Gastrocnemius medialis (tissue), 4 donors: Measurements from ENCODE around the gene KIF13A. TPM values are rescaled to one million over a fixed set of nuclear protein-coding genes. Genes with fewer than 3 reads are reported as not detected.

Experiments
- ATAC-seq, 2 donors: fragments of 150-250 bp; one replicate each; pipeline ENCODE4 v1.9.1; 2016
- DNase-seq, 2 donors: peaks; one replicate each; pipeline ENCODE4 v3.0.0-alpha.2; 2019
- H3K27ac ChIP-seq, 4 donors: fragments of 200-600 bp; sonication (generic); 1 replicate in 1 of 4; 2 replicates in 3 of 4; pipeline ENCODE4 v1.5.1; 2016 to 2018; ENCODE audit warnings: mild to moderate bottlenecking in 2 of 4, moderate library complexity in 1 of 4
- H3K27me3 ChIP-seq, 3 donors: fragments of 200-600 bp; sonication (generic) in 2 of 3; 1 replicate in 1 of 3; 2 replicates in 2 of 3; pipeline versions ENCODE4 v1.5.1 to v1.6.0; 2016 to 2019; ENCODE audit warnings: mild to moderate bottlenecking in 1 of 3, moderate library complexity in 1 of 3
- H3K36me3 ChIP-seq, 2 donors: fragments of 200-600 bp; sonication (generic) in 1 of 2; one replicate each; pipeline ENCODE4 v1.5.1; 2017 to 2018
- H3K4me1 ChIP-seq, 2 donors: fragments of 200-600 bp; sonication (generic) in 1 of 2; one replicate each; pipeline ENCODE4 v1.5.1; 2016 to 2017; ENCODE audit warnings: mild to moderate bottlenecking in 2 of 2
- H3K4me3 ChIP-seq, 4 donors: fragments of 200-600 bp; sonication (generic) in 3 of 4; 1 replicate in 1 of 4; 2 replicates in 3 of 4; pipeline ENCODE4 v1.5.1; 2016 to 2019; ENCODE audit warnings: mild to moderate bottlenecking in 2 of 4
- H3K9me3 ChIP-seq, 3 donors: fragments of 200-600 bp; sonication (generic) in 2 of 3; 1 replicate in 1 of 3; 2 replicates in 2 of 3; pipeline ENCODE4 v1.5.1; 2016 to 2019
- POLR2A ChIP-seq, 2 donors: fragments of 450-650 bp; IDR thresholded peaks; one replicate each; pipeline ENCODE4 v1.6.1; 2017; ENCODE audit warnings: antibody characterized with exemption in 2 of 2, mild to moderate bottlenecking in 2 of 2, moderate library complexity in 2 of 2
- in situ Hi-C, 4 donors: fragments of 200-750 bp; cut with MboI; loops; one replicate each; pipeline versions ENCODE4 v1.15.0 to v1.8.0; 2017; ENCODE audit warnings: low sequenced_read_pairs in 4 of 4
- intact Hi-C: fragments of 100-400 bp; cut with DNase I; formaldehyde crosslinking; loops from one replicate; pipeline ENCODE4 v1.15.1; 2023; ENCODE audit warnings: low total_unique reads
- total RNA-seq, 4 donors: library from RNA; depleted of rRNA; stranded (reverse); fragments of >200 nt; gene quantifications; one replicate each; pipeline versions ENCODE4 v1.1.0 to v1.2.3, GENCODE V29; 2016
- TF ChIP-seq, protein P1 (sequence below), 5 experiments: fragments of 450-650 bp in 3 of 5; fragments of 200-600 bp in 2 of 5; sonication (generic) in 2 of 5; IDR thresholded peaks in 4 of 5; conservative IDR thresholded peaks in 1 of 5; 1 replicate in 4 of 5; 2 replicates in 1 of 5; pipeline ENCODE4 v1.5.1; 2016 to 2019; ENCODE audit warnings: antibody characterized with exemption in 5 of 5, mild to moderate bottlenecking in 3 of 5, moderate library complexity in 3 of 5

The KIF13A gene
- total RNA-seq, 4 donors from 2014 or later, result 47.4 to 72.9 (median 63.8) TPM

DNA sequence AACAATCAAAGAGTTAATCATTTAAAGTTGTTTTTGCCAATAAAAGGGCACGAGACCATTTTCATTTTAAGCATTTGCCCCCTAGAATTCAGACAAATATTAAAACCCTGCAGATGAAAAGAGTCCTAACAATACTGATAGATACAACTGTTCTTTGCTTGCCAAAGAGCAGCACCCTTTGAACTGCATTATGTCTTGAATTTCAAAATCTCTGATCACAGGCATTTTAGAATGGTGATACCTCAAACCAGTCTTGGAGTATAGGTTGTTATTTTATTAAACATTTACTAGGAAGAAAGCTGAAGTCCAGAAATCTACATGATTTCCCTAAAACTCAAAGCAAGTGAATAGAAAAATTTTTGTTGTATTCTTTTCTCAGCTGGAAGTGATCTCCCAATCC is 108.7 kb downstream of the KIF13A start:
- peak overlapping the region in 2 of 4 donors; percentile 3 to 33 for H3K27ac ChIP-seq
- in situ Hi-C loops (no loop called here), intact Hi-C loops (no loop called here)
- H3K27me3 ChIP-seq, result no peaks in the 10 kb centered on the region
- H3K36me3 ChIP-seq, result no peaks in the 10 kb centered on the region
- peaks cover 21 to 23% of the 10 kb centered on the region in 2 donors for H3K4me1 ChIP-seq
- TF ChIP-seq, protein P1, sequence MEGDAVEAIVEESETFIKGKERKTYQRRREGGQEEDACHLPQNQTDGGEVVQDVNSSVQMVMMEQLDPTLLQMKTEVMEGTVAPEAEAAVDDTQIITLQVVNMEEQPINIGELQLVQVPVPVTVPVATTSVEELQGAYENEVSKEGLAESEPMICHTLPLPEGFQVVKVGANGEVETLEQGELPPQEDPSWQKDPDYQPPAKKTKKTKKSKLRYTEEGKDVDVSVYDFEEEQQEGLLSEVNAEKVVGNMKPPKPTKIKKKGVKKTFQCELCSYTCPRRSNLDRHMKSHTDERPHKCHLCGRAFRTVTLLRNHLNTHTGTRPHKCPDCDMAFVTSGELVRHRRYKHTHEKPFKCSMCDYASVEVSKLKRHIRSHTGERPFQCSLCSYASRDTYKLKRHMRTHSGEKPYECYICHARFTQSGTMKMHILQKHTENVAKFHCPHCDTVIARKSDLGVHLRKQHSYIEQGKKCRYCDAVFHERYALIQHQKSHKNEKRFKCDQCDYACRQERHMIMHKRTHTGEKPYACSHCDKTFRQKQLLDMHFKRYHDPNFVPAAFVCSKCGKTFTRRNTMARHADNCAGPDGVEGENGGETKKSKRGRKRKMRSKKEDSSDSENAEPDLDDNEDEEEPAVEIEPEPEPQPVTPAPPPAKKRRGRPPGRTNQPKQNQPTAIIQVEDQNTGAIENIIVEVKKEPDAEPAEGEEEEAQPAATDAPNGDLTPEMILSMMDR (IDR thresholded peaks at IDR 0.05 in 4 of 5, conservative IDR thresholded peaks at IDR 0.05 in 1 of 5), result no peak
- no peak for TF ChIP-seq POLR2A (IDR thresholded peaks at IDR 0.05)
- no peak overlapping the region for H3K4me3 ChIP-seq
- H3K9me3 ChIP-seq, result no peaks in the 10 kb centered on the region
- ATAC-seq (no peak), DNase-seq (no peak)

- in situ Hi-C loops, result no loop called here
- no peak for ATAC-seq
- peaks cover 26 to 30% of the 10 kb centered on the region in 2 donors for H3K4me1 ChIP-seq
- H3K9me3 ChIP-seq, result no peaks in the 10 kb centered on the region
- DNase-seq, result no peak
- TF ChIP-seq, protein P1 (IDR thresholded peaks at IDR 0.05 in 4 of 5, conservative IDR thresholded peaks at IDR 0.05 in 1 of 5), result no peak
- TF ChIP-seq POLR2A (IDR thresholded peaks at IDR 0.05), result no peak
- H3K36me3 ChIP-seq, result no peaks in the 10 kb centered on the region
- H3K27ac ChIP-seq, result no peak overlapping the region
- no peak overlapping the region for H3K4me3 ChIP-seq
- intact Hi-C loops, result no loop called here
- H3K27me3 ChIP-seq, result no peaks in the 10 kb centered on the region
Observed at GRCh38 chr6:17877895-17878440, 109.5 kb downstream of the KIF13A start.

DNA sequence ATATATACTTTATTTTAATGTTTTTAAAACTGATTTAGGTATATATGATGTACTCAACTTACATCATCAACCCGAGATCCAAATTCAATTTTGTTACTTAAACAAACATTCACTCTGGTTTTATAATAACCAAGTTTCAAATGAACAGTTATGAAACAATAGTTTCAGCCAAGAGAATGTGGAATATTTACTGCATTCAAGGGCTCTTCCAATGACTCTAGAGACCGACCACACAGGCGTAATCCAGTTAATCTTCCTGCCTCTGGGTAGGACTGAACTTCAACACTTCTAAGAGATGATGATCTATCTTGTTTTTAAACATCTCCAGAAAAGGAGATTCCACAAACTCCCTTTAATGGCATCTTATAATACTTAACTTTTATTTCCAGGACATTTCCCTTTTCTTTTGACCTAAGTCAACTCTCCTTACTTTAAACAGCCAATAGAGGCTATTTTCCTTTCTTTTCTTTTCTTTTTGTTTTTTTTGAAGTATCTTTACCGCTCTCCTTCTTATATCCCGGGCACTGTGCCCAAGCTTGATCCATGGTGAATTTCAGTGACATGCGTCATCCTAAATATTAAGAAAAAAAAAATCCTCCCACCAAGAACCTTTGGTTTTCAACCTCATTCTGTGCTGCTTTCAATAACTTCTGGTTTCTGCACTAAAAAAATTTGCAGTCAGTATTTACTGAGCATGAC is 110.1 kb downstream of the KIF13A start:
- H3K4me3 ChIP-seq, result no peak overlapping the region
- in situ Hi-C loops, result no loop called here
- TF ChIP-seq, protein P1 (IDR thresholded peaks at IDR 0.05 in 4 of 5, conservative IDR thresholded peaks at IDR 0.05 in 1 of 5), result no peak
- TF ChIP-seq POLR2A (IDR thresholded peaks at IDR 0.05), result no peak

GRCh38 chr6:17874753-17875152 is 112.7 kb downstream of the KIF13A start:
- in situ Hi-C loops, result loop anchor here in 1 of 4 donors (25.0 kb wide), 1 partner anchor 113 kb away; the partner anchor contains the start of gene KIF13A
- peaks cover 28 to 29% of the 10 kb centered on the region in 2 donors for H3K4me1 ChIP-seq
- ATAC-seq, result no peak
- no peaks in the 10 kb centered on the region for H3K9me3 ChIP-seq
- H3K36me3 ChIP-seq, result no peaks in the 10 kb centered on the region
- no peaks in the 10 kb centered on the region for H3K27me3 ChIP-seq
- H3K4me3 ChIP-seq, result no peak overlapping the region
- H3K27ac ChIP-seq, result no peak overlapping the region
- no peak for TF ChIP-seq POLR2A (IDR thresholded peaks at IDR 0.05)
- TF ChIP-seq, protein P1 (IDR thresholded peaks at IDR 0.05 in 4 of 5, conservative IDR thresholded peaks at IDR 0.05 in 1 of 5), result no peak
- DNase-seq, result no peak
- intact Hi-C loops, result no loop called here

More for the DNA sequence above, 110.1 kb downstream of the KIF13A start:
- Histone ChIP-seq H3K36me3 (no peaks in the 10 kb centered on the region), H3K27me3 (no peaks in the 10 kb centered on the region), H3K4me1 (peaks cover 27 to 30% of the 10 kb centered on the region in 2 donors), H3K9me3 (no peaks in the 10 kb centered on the region), H3K27ac (no peak overlapping the region)
- intact Hi-C loops, result no loop called here
- no peak for DNase-seq
- no peak for ATAC-seq
